DOHH2 (cell line): ENCODE measurements around the gene SLC6A16.

ENCODE experiments used
- H3F3A ChIP-seq: fragments of 200-600 bp; sonication (generic), shearing (Covaris generic); 2 replicates; pipeline ENCODE4 v1.6.0; 2016; ENCODE audit warnings: antibody characterized with exemption, mild to moderate bottlenecking; ENCODE audit not compliant: control insufficient read depth, insufficient read depth
- H3K27ac ChIP-seq: fragments of 200-600 bp; sonication (generic); 2 replicates; pipeline ENCODE4 v1.5.1; 2014; ENCODE audit warnings: low read depth, mild to moderate bottlenecking, low read length, moderate library complexity
- H3K27me3 ChIP-seq: fragments of 200-600 bp; sonication (generic); 2 replicates; pipeline ENCODE4 v1.6.1; 2014; ENCODE audit warnings: mild to moderate bottlenecking, low read length, mixed read lengths; ENCODE audit not compliant: control insufficient read depth
- H3K36me3 ChIP-seq: fragments of 200-600 bp; sonication (generic); 2 replicates; pipeline ENCODE4 v1.6.1; 2014; ENCODE audit warnings: mild to moderate bottlenecking, low read length, moderate library complexity, mixed read lengths; ENCODE audit not compliant: control insufficient read depth
- H3K4me1 ChIP-seq: fragments of 200-600 bp; sonication (generic); 2 replicates; pipeline ENCODE4 v1.6.1; 2014; ENCODE audit warnings: mild to moderate bottlenecking, low read length, mixed read lengths; ENCODE audit not compliant: control insufficient read depth
- H3K4me2 ChIP-seq: fragments of 200-600 bp; sonication (generic); 2 replicates; pipeline ENCODE4 v1.6.0; 2014; ENCODE audit warnings: mild to moderate bottlenecking, low read length, moderate library complexity
- H3K4me3 ChIP-seq: fragments of 200-600 bp; sonication (generic); 2 replicates; pipeline ENCODE4 v1.5.1; 2014; ENCODE audit warnings: mild to moderate bottlenecking, low read length, mixed read lengths
- H3K79me2 ChIP-seq: fragments of 200-600 bp; sonication (generic); 2 replicates; pipeline ENCODE4 v1.6.1; 2014; ENCODE audit warnings: mild to moderate bottlenecking, low read length, mixed read lengths; ENCODE audit not compliant: control insufficient read depth
- H3K9me2 ChIP-seq: fragments of 200-600 bp; sonication (generic); replicated peaks from 2 replicates; pipeline ENCODE4 v1.6.1; 2014; ENCODE audit warnings: mild to moderate bottlenecking, low read length, mixed read lengths; ENCODE audit not compliant: control insufficient read depth
- H3K9me3 ChIP-seq: fragments of 200-600 bp; sonication (generic); 2 replicates; pipeline ENCODE4 v1.6.1; 2014; ENCODE audit warnings: antibody characterized with exemption, low read length, mixed read lengths; ENCODE audit not compliant: control insufficient read depth, insufficient read depth
- H4K20me1 ChIP-seq: fragments of 200-600 bp; sonication (generic); 2 replicates; pipeline ENCODE4 v1.6.0; 2014; ENCODE audit warnings: low read depth, mild to moderate bottlenecking, antibody characterized with exemption, low read length, moderate library complexity; ENCODE audit not compliant: control insufficient read depth, insufficient read depth
- EZH2phosphoT487 ChIP-seq: fragments of 200-600 bp; sonication (generic); IDR thresholded peaks from 2 replicates; pipeline ENCODE4 v1.6.1; 2017; ENCODE audit warnings: borderline replicate concordance, mild to moderate bottlenecking, antibody characterized with exemption, low read length, moderate library complexity, mixed read lengths
- TF ChIP-seq, protein P1 (sequence below): fragments of 200-600 bp; sonication (generic); IDR thresholded peaks from one replicate; pipeline ENCODE4 v1.5.1; 2014; ENCODE audit warnings: antibody characterized with exemption, mild to moderate bottlenecking, low read depth, low read length; ENCODE audit not compliant: poor library complexity, severe bottlenecking

SLC6A16 gene

DNA sequence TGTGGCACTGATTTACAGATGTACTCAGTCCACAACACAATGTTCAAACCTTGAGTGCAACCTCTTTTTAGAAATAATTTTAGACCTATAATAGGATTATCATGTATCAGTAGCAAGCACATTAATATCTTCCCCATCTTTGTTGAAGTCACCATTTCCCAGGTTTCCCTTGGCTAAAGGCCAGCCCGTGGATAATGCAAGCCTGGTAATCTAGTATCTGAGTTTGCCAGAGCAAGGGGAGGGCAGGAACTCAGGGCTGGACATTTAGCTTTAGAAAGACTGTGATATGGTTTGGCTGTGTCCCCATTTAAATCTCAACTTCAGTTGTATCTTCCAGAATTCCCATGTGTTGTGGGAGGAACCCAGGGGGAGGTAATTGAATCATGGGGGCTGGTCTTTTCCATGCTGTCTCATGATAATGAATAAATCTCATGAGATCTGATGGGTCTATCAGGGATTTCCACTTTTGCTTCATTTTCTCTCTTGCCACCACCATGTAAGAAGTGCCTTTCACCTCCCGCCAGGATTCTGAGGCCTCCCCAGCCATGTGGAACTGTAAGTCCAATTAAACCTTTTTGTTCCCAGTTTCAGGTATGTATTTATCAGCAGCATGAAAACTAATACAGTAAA is 37.7 kb downstream of the SLC6A16 start:
- no peak overlapping the region for H3K4me2 ChIP-seq
- TF ChIP-seq EZH2phosphoT487 = no peak
- H3K36me3 ChIP-seq = no peaks in the 10 kb centered on the region
- no peaks in the 10 kb centered on the region for H3K9me2 ChIP-seq
- no peak overlapping the region for H3K27ac ChIP-seq
- peaks cover 8% of the 10 kb centered on the region; the same call in 1 of the 2 replicates for H3K9me3 ChIP-seq
- no peaks in the 10 kb centered on the region for H4K20me1 ChIP-seq
- H3K27me3 ChIP-seq = no peaks in the 10 kb centered on the region
- H3K4me3 ChIP-seq = no peak overlapping the region
- H3K4me1 ChIP-seq = no peaks in the 10 kb centered on the region
- H3K79me2 ChIP-seq = no peaks in the 10 kb centered on the region
- no peaks in the 10 kb centered on the region for H3F3A ChIP-seq

DNA sequence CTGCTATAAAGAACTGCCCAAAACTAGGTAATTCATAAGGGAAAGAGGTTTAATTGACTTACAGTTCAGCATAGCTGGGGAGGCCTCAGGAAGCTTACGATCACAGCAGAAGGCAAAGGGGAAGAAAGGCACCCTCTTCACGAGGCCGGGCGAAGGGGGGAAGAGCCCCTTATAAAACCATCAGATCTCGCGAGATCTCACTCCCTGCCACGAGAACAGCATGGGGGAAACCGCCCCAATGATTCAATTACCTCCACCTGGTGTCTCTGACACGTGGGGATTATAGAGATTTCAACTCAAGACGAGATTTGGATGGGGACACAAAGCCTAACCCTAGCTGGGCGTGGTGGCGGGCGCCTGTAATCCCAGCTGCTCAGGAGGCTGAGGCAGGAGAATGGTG is 42.8 kb downstream of the SLC6A16 start:
- TF ChIP-seq EZH2phosphoT487 = no peak
- TF ChIP-seq, protein P1, sequence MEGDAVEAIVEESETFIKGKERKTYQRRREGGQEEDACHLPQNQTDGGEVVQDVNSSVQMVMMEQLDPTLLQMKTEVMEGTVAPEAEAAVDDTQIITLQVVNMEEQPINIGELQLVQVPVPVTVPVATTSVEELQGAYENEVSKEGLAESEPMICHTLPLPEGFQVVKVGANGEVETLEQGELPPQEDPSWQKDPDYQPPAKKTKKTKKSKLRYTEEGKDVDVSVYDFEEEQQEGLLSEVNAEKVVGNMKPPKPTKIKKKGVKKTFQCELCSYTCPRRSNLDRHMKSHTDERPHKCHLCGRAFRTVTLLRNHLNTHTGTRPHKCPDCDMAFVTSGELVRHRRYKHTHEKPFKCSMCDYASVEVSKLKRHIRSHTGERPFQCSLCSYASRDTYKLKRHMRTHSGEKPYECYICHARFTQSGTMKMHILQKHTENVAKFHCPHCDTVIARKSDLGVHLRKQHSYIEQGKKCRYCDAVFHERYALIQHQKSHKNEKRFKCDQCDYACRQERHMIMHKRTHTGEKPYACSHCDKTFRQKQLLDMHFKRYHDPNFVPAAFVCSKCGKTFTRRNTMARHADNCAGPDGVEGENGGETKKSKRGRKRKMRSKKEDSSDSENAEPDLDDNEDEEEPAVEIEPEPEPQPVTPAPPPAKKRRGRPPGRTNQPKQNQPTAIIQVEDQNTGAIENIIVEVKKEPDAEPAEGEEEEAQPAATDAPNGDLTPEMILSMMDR = no peak
- Histone ChIP-seq H3K27ac (no peak overlapping the region), H3F3A (no peaks in the 10 kb centered on the region), H3K36me3 (no peaks in the 10 kb centered on the region), H3K27me3 (no peaks in the 10 kb centered on the region), H4K20me1 (no peaks in the 10 kb centered on the region), H3K9me3 (no peaks in the 10 kb centered on the region), H3K4me1 (no peaks in the 10 kb centered on the region), H3K4me2 (no peak overlapping the region), H3K4me3 (no peak overlapping the region), H3K79me2 (no peaks in the 10 kb centered on the region), H3K9me2 (no peaks in the 10 kb centered on the region)

DNA sequence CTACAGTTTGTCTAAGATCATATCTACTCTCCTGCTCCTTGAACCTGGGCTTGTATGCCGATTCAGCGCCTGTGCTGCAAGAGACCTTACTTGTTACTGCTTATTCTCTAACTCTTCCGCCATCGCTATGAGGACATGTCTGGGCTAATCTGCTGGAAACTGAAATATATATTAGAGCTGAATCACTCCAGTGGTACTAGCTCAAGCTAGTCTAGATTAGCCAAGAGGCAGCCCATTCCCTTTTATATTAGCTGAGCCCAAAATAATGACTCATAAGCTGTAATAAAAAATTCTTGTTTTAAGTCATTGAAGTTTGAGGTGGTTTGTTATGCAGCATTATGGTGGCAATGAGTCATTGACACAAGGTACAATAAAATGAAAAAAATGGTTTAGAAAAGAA is 52.8 kb downstream of the SLC6A16 start:
- no peak overlapping the region for H3K4me3 ChIP-seq
- H3K27me3 ChIP-seq = no peaks in the 10 kb centered on the region
- no peaks in the 10 kb centered on the region for H4K20me1 ChIP-seq

More for the DNA sequence above, 52.8 kb downstream of the SLC6A16 start:
- H3K9me3 ChIP-seq = no peaks in the 10 kb centered on the region
- H3K79me2 ChIP-seq = no peaks in the 10 kb centered on the region
- H3F3A ChIP-seq = no peaks in the 10 kb centered on the region
- no peak for TF ChIP-seq EZH2phosphoT487
- TF ChIP-seq, protein P1 = no peak
- no peak overlapping the region for H3K27ac ChIP-seq
- peaks cover 7% of the 10 kb centered on the region for H3K4me1 ChIP-seq
- no peak overlapping the region for H3K4me2 ChIP-seq
- no peaks in the 10 kb centered on the region for H3K9me2 ChIP-seq
- H3K36me3 ChIP-seq = no peaks in the 10 kb centered on the region
